ENCODE measurements around the gene ERBIN. TPM values are rescaled to one million over a fixed set of nuclear protein-coding genes. Genes with fewer than 3 reads are reported as not detected.

ERBIN gene
- total RNA-seq, 1 experiment from 2014 or later = 27.1 TPM

DNA sequence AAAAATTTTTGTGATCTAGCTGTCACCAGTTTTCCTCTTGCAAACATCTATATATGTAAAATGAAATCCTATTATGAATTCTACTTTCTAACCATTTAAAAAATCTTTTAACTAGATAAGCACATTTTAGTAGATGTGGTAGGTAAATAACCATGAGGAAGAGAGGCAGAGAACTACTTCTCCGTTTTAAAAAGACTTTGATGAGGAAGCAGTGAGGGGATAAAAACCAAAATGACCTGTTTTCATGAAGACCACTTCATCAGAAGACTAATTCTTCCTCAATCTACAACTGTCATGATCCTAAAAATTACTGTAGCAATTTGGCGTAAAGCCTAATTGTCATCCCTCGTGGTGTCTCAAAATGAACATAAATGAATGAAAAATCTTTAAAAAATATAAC lies 15.7 kb upstream of the ERBIN start:
- TF ChIP-seq, protein P1, sequence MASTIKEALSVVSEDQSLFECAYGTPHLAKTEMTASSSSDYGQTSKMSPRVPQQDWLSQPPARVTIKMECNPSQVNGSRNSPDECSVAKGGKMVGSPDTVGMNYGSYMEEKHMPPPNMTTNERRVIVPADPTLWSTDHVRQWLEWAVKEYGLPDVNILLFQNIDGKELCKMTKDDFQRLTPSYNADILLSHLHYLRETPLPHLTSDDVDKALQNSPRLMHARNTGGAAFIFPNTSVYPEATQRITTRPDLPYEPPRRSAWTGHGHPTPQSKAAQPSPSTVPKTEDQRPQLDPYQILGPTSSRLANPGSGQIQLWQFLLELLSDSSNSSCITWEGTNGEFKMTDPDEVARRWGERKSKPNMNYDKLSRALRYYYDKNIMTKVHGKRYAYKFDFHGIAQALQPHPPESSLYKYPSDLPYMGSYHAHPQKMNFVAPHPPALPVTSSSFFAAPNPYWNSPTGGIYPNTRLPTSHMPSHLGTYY (CRISPR knock-in tag; IDR thresholded peaks at IDR 0.05) = no peak
- TF ChIP-seq ZNF263 (CRISPR knock-in tag; IDR thresholded peaks at IDR 0.05; ENCODE audit: low read depth) (no peak), MYBL2 (CRISPR knock-in tag; IDR thresholded peaks at IDR 0.05) (no peak), SP1 (CRISPR knock-in tag; conservative IDR thresholded peaks at IDR 0.05) (no peak), FOXJ3 (CRISPR knock-in tag; IDR thresholded peaks at IDR 0.05; ENCODE audit: borderline replicate concordance) (no peak), GTF2I (CRISPR knock-in tag; conservative IDR thresholded peaks at IDR 0.05) (no peak), OVOL2 (CRISPR knock-in tag; IDR thresholded peaks at IDR 0.05; ENCODE audit: borderline replicate concordance) (no peak)
- TF ChIP-seq, protein P2, sequence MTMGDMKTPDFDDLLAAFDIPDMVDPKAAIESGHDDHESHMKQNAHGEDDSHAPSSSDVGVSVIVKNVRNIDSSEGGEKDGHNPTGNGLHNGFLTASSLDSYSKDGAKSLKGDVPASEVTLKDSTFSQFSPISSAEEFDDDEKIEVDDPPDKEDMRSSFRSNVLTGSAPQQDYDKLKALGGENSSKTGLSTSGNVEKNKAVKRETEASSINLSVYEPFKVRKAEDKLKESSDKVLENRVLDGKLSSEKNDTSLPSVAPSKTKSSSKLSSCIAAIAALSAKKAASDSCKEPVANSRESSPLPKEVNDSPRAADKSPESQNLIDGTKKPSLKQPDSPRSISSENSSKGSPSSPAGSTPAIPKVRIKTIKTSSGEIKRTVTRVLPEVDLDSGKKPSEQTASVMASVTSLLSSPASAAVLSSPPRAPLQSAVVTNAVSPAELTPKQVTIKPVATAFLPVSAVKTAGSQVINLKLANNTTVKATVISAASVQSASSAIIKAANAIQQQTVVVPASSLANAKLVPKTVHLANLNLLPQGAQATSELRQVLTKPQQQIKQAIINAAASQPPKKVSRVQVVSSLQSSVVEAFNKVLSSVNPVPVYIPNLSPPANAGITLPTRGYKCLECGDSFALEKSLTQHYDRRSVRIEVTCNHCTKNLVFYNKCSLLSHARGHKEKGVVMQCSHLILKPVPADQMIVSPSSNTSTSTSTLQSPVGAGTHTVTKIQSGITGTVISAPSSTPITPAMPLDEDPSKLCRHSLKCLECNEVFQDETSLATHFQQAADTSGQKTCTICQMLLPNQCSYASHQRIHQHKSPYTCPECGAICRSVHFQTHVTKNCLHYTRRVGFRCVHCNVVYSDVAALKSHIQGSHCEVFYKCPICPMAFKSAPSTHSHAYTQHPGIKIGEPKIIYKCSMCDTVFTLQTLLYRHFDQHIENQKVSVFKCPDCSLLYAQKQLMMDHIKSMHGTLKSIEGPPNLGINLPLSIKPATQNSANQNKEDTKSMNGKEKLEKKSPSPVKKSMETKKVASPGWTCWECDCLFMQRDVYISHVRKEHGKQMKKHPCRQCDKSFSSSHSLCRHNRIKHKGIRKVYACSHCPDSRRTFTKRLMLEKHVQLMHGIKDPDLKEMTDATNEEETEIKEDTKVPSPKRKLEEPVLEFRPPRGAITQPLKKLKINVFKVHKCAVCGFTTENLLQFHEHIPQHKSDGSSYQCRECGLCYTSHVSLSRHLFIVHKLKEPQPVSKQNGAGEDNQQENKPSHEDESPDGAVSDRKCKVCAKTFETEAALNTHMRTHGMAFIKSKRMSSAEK (CRISPR knock-in tag; IDR thresholded peaks at IDR 0.05; ENCODE audit: borderline replicate concordance) = no peak
- TF ChIP-seq, protein P3, sequence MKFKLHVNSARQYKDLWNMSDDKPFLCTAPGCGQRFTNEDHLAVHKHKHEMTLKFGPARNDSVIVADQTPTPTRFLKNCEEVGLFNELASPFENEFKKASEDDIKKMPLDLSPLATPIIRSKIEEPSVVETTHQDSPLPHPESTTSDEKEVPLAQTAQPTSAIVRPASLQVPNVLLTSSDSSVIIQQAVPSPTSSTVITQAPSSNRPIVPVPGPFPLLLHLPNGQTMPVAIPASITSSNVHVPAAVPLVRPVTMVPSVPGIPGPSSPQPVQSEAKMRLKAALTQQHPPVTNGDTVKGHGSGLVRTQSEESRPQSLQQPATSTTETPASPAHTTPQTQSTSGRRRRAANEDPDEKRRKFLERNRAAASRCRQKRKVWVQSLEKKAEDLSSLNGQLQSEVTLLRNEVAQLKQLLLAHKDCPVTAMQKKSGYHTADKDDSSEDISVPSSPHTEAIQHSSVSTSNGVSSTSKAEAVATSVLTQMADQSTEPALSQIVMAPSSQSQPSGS (CRISPR knock-in tag; IDR thresholded peaks at IDR 0.05; ENCODE audit: borderline replicate concordance, low read depth) = no peak
- TF ChIP-seq, protein P4, sequence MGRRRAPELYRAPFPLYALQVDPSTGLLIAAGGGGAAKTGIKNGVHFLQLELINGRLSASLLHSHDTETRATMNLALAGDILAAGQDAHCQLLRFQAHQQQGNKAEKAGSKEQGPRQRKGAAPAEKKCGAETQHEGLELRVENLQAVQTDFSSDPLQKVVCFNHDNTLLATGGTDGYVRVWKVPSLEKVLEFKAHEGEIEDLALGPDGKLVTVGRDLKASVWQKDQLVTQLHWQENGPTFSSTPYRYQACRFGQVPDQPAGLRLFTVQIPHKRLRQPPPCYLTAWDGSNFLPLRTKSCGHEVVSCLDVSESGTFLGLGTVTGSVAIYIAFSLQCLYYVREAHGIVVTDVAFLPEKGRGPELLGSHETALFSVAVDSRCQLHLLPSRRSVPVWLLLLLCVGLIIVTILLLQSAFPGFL (CRISPR knock-in tag; IDR thresholded peaks at IDR 0.05; ENCODE audit: borderline replicate concordance) = no peak
- no peaks in the 10 kb centered on the region for H3K36me3 Mint-ChIP-seq
- H3K27ac Mint-ChIP-seq = no peak overlapping the region
- ChIA-PET POLR2A (interaction anchor here (0.8 kb wide), 1 partner anchor 16 kb away, joined by 3 read pairs; no protein-coding TSS in a partner anchor), CTCF (no interaction called here)
- H3K27me3 Mint-ChIP-seq (ENCODE audit: low read depth) = no peaks in the 10 kb centered on the region
- ATAC-seq (no peak), DNase-seq (ENCODE audit: low spot score) (no peak)
- H3K4me3 Mint-ChIP-seq = no peak overlapping the region
- no peaks in the 10 kb centered on the region for H3K9me3 Mint-ChIP-seq
- peaks cover 3% of the 10 kb centered on the region; the same call in 1 of the 2 replicates for H3K4me1 Mint-ChIP-seq

DNA sequence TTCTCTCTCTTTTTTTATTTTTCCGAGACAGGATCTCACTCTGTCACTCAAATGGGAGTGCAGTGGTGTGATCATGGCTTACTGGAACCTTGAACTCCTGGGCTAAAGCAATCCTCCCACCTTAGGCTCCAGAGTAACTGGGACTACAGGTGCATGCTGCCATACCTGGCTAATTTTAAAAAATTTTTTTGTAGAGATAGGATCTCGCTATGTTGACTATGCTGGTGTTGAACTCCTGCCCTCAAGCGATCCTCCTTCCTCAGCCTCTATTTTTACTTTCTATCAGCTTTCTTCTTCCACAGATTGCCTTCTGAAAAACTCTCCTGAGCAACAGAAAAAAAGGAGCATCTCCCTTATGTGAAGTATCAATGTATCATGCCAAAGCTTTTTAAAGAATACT lies 14.1 kb upstream of the ERBIN start:
- ChIA-PET POLR2A (no interaction called here), CTCF (no interaction called here)
- H3K4me1 Mint-ChIP-seq = peaks cover 3% of the 10 kb centered on the region; the same call in 1 of the 2 replicates
- DNase-seq (ENCODE audit: low spot score) = no peak
- H3K36me3 Mint-ChIP-seq = no peaks in the 10 kb centered on the region
- no peaks in the 10 kb centered on the region for H3K27me3 Mint-ChIP-seq (ENCODE audit: low read depth)
- no peaks in the 10 kb centered on the region for H3K9me3 Mint-ChIP-seq
- H3K27ac Mint-ChIP-seq = no peak overlapping the region
- ATAC-seq = no peak
- H3K4me3 Mint-ChIP-seq = no peak overlapping the region
- TF ChIP-seq, protein P4 (CRISPR knock-in tag; IDR thresholded peaks at IDR 0.05; ENCODE audit: borderline replicate concordance) = no peak
- TF ChIP-seq TEAD1 (CRISPR knock-in tag; IDR thresholded peaks at IDR 0.05) (no peak), GRHL2 (CRISPR knock-in tag; IDR thresholded peaks at IDR 0.05; ENCODE audit: insufficient replicate concordance, severe bottlenecking) (no peak), NR1H2 (CRISPR knock-in tag; IDR thresholded peaks at IDR 0.05) (no peak), CREB1 (CRISPR knock-in tag; IDR thresholded peaks at IDR 0.05) (no peak), ZNF138 (CRISPR knock-in tag; conservative IDR thresholded peaks at IDR 0.05) (no peak), GABPB1 (CRISPR knock-in tag; IDR thresholded peaks at IDR 0.05) (no peak), EMX1 (CRISPR knock-in tag; IDR thresholded peaks at IDR 0.05) (no peak), SMAD3 (CRISPR knock-in tag; IDR thresholded peaks at IDR 0.05; ENCODE audit: borderline replicate concordance) (no peak), KAT7 (CRISPR knock-in tag; IDR thresholded peaks at IDR 0.05; ENCODE audit: borderline replicate concordance) (no peak)
- TF ChIP-seq, protein P5, sequence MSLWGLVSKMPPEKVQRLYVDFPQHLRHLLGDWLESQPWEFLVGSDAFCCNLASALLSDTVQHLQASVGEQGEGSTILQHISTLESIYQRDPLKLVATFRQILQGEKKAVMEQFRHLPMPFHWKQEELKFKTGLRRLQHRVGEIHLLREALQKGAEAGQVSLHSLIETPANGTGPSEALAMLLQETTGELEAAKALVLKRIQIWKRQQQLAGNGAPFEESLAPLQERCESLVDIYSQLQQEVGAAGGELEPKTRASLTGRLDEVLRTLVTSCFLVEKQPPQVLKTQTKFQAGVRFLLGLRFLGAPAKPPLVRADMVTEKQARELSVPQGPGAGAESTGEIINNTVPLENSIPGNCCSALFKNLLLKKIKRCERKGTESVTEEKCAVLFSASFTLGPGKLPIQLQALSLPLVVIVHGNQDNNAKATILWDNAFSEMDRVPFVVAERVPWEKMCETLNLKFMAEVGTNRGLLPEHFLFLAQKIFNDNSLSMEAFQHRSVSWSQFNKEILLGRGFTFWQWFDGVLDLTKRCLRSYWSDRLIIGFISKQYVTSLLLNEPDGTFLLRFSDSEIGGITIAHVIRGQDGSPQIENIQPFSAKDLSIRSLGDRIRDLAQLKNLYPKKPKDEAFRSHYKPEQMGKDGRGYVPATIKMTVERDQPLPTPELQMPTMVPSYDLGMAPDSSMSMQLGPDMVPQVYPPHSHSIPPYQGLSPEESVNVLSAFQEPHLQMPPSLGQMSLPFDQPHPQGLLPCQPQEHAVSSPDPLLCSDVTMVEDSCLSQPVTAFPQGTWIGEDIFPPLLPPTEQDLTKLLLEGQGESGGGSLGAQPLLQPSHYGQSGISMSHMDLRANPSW (CRISPR knock-in tag; conservative IDR thresholded peaks at IDR 0.05; ENCODE audit: low read depth) = no peak

Data from WTC11 (cell line).